ENCODE data around the gene TMEM106A.

TMEM106A gene

DNA sequence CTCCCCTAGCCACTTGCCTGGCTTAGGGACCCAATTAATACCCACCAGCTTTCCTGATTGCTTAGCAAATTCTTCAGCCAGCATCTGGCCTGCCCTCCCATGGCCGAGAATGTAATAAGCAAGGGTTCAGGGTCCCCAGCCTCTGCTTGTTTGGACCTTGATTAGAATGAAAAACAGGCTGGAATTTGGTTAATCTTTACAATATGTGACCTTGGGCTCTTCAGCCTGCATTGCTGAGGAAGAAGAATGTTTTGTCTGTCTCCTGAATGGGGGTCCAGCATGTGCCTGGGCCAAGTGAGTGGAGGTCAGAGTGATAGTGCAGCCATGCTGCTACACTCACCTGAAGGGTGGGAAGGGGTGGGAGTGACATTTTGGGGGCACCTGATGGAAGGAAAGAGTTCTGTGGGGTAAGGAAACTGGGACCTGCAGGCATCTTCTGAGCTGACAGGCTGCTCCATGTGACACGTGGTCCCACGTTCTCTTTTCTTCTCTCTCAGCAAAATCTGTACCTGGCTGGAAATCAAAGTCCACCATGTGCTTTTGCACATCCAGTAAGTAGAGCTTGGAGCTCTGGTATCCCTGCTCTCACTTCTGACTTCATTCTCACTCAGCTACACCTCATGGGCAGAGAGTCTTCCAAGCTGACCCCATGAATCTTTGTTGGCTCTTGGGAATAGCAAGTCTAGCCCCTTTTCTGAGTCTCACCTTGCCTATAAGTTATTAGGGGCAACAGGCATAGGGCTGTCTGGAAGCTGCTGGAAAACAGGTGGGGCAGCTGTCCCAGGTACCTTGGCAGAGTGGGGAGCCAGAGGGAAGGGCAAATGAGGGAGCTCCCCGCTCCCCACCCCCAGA, 5.3 kb downstream of the TMEM106A start:
- TF ChIP-seq, protein P1, sequence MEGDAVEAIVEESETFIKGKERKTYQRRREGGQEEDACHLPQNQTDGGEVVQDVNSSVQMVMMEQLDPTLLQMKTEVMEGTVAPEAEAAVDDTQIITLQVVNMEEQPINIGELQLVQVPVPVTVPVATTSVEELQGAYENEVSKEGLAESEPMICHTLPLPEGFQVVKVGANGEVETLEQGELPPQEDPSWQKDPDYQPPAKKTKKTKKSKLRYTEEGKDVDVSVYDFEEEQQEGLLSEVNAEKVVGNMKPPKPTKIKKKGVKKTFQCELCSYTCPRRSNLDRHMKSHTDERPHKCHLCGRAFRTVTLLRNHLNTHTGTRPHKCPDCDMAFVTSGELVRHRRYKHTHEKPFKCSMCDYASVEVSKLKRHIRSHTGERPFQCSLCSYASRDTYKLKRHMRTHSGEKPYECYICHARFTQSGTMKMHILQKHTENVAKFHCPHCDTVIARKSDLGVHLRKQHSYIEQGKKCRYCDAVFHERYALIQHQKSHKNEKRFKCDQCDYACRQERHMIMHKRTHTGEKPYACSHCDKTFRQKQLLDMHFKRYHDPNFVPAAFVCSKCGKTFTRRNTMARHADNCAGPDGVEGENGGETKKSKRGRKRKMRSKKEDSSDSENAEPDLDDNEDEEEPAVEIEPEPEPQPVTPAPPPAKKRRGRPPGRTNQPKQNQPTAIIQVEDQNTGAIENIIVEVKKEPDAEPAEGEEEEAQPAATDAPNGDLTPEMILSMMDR (IDR thresholded peaks at IDR 0.05; ENCODE audit: insufficient read depth, missing control alignments), result no peak
- FAIRE-seq (no peak), DNase-seq (ENCODE audit: insufficient read length, low spot score) (no peak)

GRCh38 chr17:43217614-43218087, 6.0 kb downstream of the TMEM106A start:
- FAIRE-seq (no peak), DNase-seq (ENCODE audit: insufficient read length, low spot score) (no peak)
- TF ChIP-seq, protein P1 (IDR thresholded peaks at IDR 0.05; ENCODE audit: insufficient read depth, missing control alignments), result no peak

GRCh38 chr17:43219001-43219400, 7.3 kb downstream of the TMEM106A start:
- FAIRE-seq (no peak), DNase-seq (ENCODE audit: insufficient read length, low spot score) (no peak)
- TF ChIP-seq, protein P1 (IDR thresholded peaks at IDR 0.05; ENCODE audit: insufficient read depth, missing control alignments), result no peak

DNA sequence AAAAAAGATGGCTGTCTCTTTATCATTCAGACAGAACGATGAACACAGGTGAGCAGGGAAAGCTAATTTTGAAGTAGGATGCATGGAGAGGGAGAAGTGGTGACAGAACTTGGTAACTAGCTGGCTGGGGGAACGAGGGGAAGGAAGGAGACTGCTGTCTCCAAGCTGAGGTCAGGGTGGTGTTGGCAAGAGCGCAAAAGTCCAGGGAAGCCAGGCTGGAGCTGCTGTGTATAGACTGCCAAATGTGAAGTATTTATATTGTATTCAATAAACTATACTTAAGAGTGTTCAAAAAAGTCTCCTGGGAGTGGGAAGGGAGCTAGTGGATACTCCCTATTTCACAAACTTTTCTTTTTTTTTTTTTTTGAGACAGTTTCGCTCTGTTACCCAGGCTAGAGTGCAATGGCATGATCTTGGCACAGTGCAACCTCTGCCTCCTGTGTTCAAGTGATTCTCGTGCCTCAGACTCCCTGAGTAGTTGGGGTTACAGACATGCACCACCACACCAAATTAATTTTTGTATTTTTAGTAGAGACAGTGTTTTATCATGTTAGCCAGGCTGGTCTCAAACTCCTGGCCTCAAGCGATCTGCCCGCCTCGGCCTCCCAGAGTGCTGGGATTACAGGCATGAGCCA, 8.2 kb downstream of the TMEM106A start:
- FAIRE-seq (no peak), DNase-seq (ENCODE audit: insufficient read length, low spot score) (no peak)
- TF ChIP-seq, protein P1 (IDR thresholded peaks at IDR 0.05; ENCODE audit: insufficient read depth, missing control alignments), result no peak

GRCh38 chr17:43220511-43221125, 8.9 kb downstream of the TMEM106A start:
- FAIRE-seq, result no peak
- TF ChIP-seq, protein P1 (IDR thresholded peaks at IDR 0.05; ENCODE audit: insufficient read depth, missing control alignments), result no peak
- no peak for DNase-seq (ENCODE audit: insufficient read length, low spot score)

GRCh38 chr17:43224146-43224705, 12.6 kb downstream of the TMEM106A start:
- TF ChIP-seq, protein P1 (IDR thresholded peaks at IDR 0.05; ENCODE audit: insufficient read depth, missing control alignments), result no peak
- DNase-seq (ENCODE audit: insufficient read length, low spot score), result no peak
- FAIRE-seq, result no peak

All from D721Med (cell line).